Left ventricle myocardium inferior (tissue), 1 donor: Measurements from ENCODE around the gene TACO1. TPM values are rescaled to one million over a fixed set of nuclear protein-coding genes. Genes with fewer than 3 reads are reported as not detected.

Experiments
- DNase-seq: peaks from one replicate; pipeline ENCODE4 v3.0.0-alpha.2; 2020
- H3K27ac ChIP-seq: fragments of 200-600 bp; replicated peaks from 2 replicates; pipeline ENCODE4 v1.8.0; 2021
- H3K27me3 ChIP-seq: fragments of 200-600 bp; 2 replicates; pipeline ENCODE4 v1.8.0; 2021; ENCODE audit warnings: low read depth
- H3K36me3 ChIP-seq: fragments of 200-600 bp; 2 replicates; pipeline ENCODE4 v1.8.0; 2021
- H3K4me1 ChIP-seq: fragments of 200-600 bp; 2 replicates; pipeline ENCODE4 v1.8.0; 2021
- H3K4me3 ChIP-seq: fragments of 200-600 bp; 2 replicates; pipeline ENCODE4 v1.8.0; 2021; ENCODE audit warnings: mild to moderate bottlenecking, moderate library complexity
- H3K9me3 ChIP-seq: fragments of 200-600 bp; replicated peaks from 2 replicates; pipeline ENCODE4 v1.8.0; 2021
- CTCF ChIP-seq: fragments of 200-600 bp; IDR thresholded peaks from 2 replicates; pipeline ENCODE4 v1.8.0; 2021; ENCODE audit warnings: antibody characterized with exemption, mild to moderate bottlenecking, borderline replicate concordance
- intact Hi-C: fragments of 100-400 bp; cut with micrococcal nuclease; formaldehyde crosslinking; loops from one replicate; pipeline ENCODE4 v1.11.0; 2022
- total RNA-seq: library from RNA; stranded (reverse); fragmentation: NEBNext Ultra II Directional; extraction: Animal tissue kit (Norgen Biotek cat#: 25700); gene quantifications from one replicate; pipeline ENCODE4 v1.2.1, GENCODE V29; 2021
- donor health status: DM: no; HTN: yes; CAD: no; lungs with severe emphysema.

TACO1 gene
- total RNA-seq, 1 donor from 2014 or later: 44.7 TPM

GRCh38 chr17:63611354-63611753 is 10.7 kb downstream of the TACO1 start:
- no peak overlapping the region for H3K27ac ChIP-seq
- H3K9me3 ChIP-seq: no peaks in the 10 kb centered on the region
- H3K4me1 ChIP-seq: no peaks in the 10 kb centered on the region
- H3K36me3 ChIP-seq: peaks cover 42% of the 10 kb centered on the region
- no peak for DNase-seq
- no peak for TF ChIP-seq CTCF
- no peak overlapping the region for H3K4me3 ChIP-seq
- intact Hi-C loops: loop anchor here (5.0 kb wide), 1 partner anchor 184 kb away; no protein-coding TSS in a partner anchor
- no peaks in the 10 kb centered on the region for H3K27me3 ChIP-seq

GRCh38 chr17:63613663-63614062 is 13.0 kb downstream of the TACO1 start:
- intact Hi-C loops: loop anchor here (5.0 kb wide), 1 partner anchor 186 kb away; no protein-coding TSS in a partner anchor

DNA sequence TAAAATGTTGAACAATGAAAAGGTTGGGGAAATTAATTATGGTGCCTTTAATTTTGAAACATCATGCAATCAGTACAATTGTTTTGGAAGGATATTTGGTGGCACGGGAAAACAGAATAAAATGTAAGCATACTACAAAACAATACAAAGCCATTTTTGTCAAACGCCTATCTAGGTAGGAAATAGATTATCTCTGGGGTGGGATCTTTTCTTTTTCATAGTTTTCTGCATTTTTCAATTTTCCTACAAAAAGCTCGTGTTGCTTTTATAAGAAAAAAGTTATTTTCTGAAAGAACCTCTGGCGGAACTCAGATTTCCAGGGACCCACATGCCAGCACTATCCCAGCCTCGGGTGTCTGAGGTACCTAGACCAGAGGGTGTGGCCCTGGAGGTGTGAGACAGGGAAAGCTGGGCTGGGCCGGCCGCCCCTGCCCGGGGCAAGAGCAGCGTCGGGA is 20.6 kb downstream of the TACO1 start:
- TF ChIP-seq CTCF: no peak
- Histone ChIP-seq H3K4me1 (peaks cover 40% of the 10 kb centered on the region), H3K9me3 (no peaks in the 10 kb centered on the region), H3K27ac (peak overlapping the region; percentile 93), H3K36me3 (no peaks in the 10 kb centered on the region), H3K27me3 (no peaks in the 10 kb centered on the region), H3K4me3 (peak overlapping the region; percentile 92)
- DNase-seq: no peak
- intact Hi-C loops: no loop called here

More at GRCh38 chr17:63613663-63614062, 13.0 kb downstream of the TACO1 start:
- H3K4me1 ChIP-seq: no peaks in the 10 kb centered on the region
- H3K9me3 ChIP-seq: no peaks in the 10 kb centered on the region
- DNase-seq: no peak
- TF ChIP-seq CTCF: no peak
- H3K27me3 ChIP-seq: no peaks in the 10 kb centered on the region
- H3K4me3 ChIP-seq: no peak overlapping the region
- H3K36me3 ChIP-seq: peaks cover 19% of the 10 kb centered on the region
- no peak overlapping the region for H3K27ac ChIP-seq

DNA sequence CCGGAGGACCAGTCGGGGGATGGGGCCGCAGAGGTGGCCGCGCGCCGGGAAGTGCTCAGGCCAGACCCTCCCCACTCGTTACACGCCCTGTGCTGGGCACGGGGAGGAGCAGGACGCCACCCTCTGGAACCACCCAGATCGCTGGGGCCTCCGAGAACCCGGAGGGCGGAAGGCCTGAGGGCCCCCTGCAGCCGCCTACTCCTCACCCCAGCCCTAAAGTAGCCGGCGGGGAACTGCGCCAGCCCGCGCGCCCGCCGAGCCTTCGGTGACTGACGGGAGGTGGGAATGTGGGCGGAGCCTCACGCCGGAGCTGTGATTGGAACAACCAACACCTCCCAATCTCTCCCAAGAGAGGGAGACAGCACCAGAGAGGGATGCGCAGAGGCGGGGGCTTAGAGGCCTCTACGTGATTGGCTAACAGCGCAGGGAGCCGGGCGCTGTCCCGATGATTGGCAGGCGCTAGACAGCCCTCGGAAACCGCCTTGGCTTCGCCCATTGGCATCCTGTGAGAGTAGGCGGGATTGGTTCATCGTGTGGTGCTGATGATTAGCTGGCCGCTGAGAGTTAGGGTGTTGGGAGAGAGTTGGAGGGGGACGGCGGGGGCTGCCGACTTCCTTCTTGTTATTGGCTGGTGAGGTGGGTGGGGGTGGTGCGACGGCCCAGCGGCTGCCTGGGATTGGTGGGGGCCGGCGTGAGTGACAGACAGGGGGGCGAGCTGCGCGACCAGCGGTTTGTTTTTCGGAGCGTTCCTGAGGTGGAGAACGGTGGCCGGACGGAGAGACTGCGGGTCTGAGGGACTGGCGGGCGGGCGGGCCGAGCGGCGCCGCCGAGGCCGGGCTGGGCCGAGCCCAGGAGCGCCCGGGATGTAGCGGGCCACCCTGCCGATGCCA is 21.2 kb downstream of the TACO1 start, which contains the start of gene MAP3K3:
Gene MAP3K3, plus strand, starts transcription at position 734 of the 890 bp plus-strand sequence. CDS start 343 bp downstream, outside the sequence.
- intact Hi-C loops: no loop called here
- H3K4me1 ChIP-seq: peaks cover 47% of the 10 kb centered on the region

More for the DNA sequence above, 21.2 kb downstream of the TACO1 start, which contains the start of gene MAP3K3:
- H3K4me3 ChIP-seq: peak within 1 kb of the TSS; percentile 92
- H3K36me3 ChIP-seq: no peaks in the 10 kb centered on the region
- peak; percentile 99 for DNase-seq
- H3K9me3 ChIP-seq: no peaks in the 10 kb centered on the region
- TF ChIP-seq CTCF: peak; percentile 31
- no peaks in the 10 kb centered on the region for H3K27me3 ChIP-seq
- peak within 1 kb of the TSS; percentile 93 for H3K27ac ChIP-seq
